HUDEP-2 (cell line): ENCODE measurements around the gene GLRX2.
"Not testable (repeated sequence)": the region's sequence is repeated elsewhere in the genome, so short reads cannot be mapped to it uniquely, and the experiment has no call there.

Source experiments
- DNase-seq, 76 experiments: peaks; one replicate each; lab custom pipeline; 2025; ENCODE audit not compliant: unreplicated experiment in 76 of 76; lab: John Stamatoyannopoulos, UW

GLRX2 gene

GRCh38 chr1:193104907-193105820 is at the start of gene GLRX2:
Gene GLRX2, minus strand, starts transcription at chr1:193105414. Its CDS starts 32 bp downstream, at chr1:193105382.
- DNase-seq = peak in 74 of 76 experiments; percentile 31 to 89 (median 77)

GRCh38 chr1:193144999-193145398 is 39.8 kb upstream of the GLRX2 start:
- DNase-seq = no peak

- DNase-seq = no peak
Observed at GRCh38 chr1:193144361-193144938, 39.2 kb upstream of the GLRX2 start.

- DNase-seq = no peak
Observed at GRCh38 chr1:193143285-193143684, 38.1 kb upstream of the GLRX2 start.

GRCh38 chr1:193142409-193142808 is 37.2 kb upstream of the GLRX2 start:
- no peak for DNase-seq

GRCh38 chr1:193141804-193142203 is 36.6 kb upstream of the GLRX2 start:
- no peak for DNase-seq

- DNase-seq = no peak
Observed at GRCh38 chr1:193140254-193140653, 35.0 kb upstream of the GLRX2 start.

GRCh38 chr1:193131266-193131860 is 26.1 kb upstream of the GLRX2 start:
- DNase-seq = no peak

- DNase-seq = no peak
Observed at GRCh38 chr1:193125369-193125768, 20.2 kb upstream of the GLRX2 start.

- DNase-seq = no peak
Observed at GRCh38 chr1:193123751-193124150, 18.5 kb upstream of the GLRX2 start.

- DNase-seq = peak; percentile 54 to 99 (median 97)
Observed at GRCh38 chr1:193121616-193122593, 16.7 kb upstream of the GLRX2 start, which contains the start of gene CDC73. Gene CDC73, plus strand, starts transcription at chr1:193122031. Its CDS starts 170 bp downstream, at chr1:193122201.

GRCh38 chr1:193120604-193121166 is 15.5 kb upstream of the GLRX2 start:
- no peak for DNase-seq

- DNase-seq = no peak
Observed at GRCh38 chr1:193118803-193119730, 13.9 kb upstream of the GLRX2 start.

GRCh38 chr1:193118194-193118593 is 13.0 kb upstream of the GLRX2 start:
- DNase-seq = no peak

GRCh38 chr1:193117167-193117566 is 12.0 kb upstream of the GLRX2 start:
- not testable (repeated sequence) for DNase-seq

- no peak for DNase-seq
Observed at GRCh38 chr1:193115629-193116227, 10.5 kb upstream of the GLRX2 start.

GRCh38 chr1:193114485-193115095 is 9.4 kb upstream of the GLRX2 start:
- no peak for DNase-seq

GRCh38 chr1:193113992-193114332 is 8.7 kb upstream of the GLRX2 start:
- DNase-seq = no peak
